ENCODE results near the gene ANKRD11.

DNA sequence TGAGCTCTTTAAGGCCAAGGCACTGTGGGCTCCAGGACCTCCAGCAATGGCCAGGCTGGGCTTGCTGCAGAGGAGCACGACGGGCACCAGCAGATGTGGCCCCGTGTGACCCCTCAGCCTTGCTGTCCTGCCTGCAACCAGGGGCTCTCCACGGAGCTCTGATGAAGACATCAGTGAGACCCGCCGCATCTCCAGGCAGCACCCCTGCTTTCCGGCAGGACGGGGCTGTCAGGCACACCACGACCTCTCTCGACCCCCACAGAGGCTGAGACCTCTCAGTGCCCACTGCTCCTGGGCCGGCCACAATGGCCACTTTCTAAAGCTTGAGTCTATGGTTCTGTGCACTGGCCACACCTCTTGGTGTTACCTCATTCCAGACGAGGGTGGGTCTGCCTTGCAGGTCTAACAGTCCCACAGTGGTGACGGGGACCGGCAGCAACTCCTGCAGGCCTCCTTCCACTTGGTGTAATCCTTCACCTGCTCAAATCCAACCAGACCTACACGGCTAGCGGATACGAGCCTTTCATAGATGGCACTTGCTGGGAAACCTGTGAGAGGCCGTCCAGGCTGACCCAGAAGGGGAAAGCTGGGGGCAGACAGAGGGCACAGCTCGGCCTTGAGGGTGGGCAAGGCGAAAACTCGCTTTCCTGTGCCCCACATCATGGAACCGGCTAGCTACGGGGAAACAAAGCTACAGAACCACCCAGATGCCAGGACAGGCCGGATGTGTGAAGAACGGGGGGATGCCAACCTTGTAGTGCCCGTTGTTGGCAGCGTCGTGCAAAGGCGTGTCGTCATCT is 202.4 kb downstream of the ANKRD11 start:
- TF ChIP-seq, protein P1, sequence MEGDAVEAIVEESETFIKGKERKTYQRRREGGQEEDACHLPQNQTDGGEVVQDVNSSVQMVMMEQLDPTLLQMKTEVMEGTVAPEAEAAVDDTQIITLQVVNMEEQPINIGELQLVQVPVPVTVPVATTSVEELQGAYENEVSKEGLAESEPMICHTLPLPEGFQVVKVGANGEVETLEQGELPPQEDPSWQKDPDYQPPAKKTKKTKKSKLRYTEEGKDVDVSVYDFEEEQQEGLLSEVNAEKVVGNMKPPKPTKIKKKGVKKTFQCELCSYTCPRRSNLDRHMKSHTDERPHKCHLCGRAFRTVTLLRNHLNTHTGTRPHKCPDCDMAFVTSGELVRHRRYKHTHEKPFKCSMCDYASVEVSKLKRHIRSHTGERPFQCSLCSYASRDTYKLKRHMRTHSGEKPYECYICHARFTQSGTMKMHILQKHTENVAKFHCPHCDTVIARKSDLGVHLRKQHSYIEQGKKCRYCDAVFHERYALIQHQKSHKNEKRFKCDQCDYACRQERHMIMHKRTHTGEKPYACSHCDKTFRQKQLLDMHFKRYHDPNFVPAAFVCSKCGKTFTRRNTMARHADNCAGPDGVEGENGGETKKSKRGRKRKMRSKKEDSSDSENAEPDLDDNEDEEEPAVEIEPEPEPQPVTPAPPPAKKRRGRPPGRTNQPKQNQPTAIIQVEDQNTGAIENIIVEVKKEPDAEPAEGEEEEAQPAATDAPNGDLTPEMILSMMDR (IDR thresholded peaks at IDR 0.05): no peak
- TF ChIP-seq POLR2A (IDR thresholded peaks at IDR 0.05) (no peak), EP300 (IDR thresholded peaks at IDR 0.05) (no peak)
